ENCODE measurements around the gene TMEM266. TPM values are rescaled to one million over a fixed set of nuclear protein-coding genes. Genes with fewer than 3 reads are reported as not detected.

TMEM266 gene
- total RNA-seq, 2 donors from 2014 or later: not detected

GRCh38 chr15:76146812-76147211 lies 87.0 kb downstream of the TMEM266 start:
- no peak for ATAC-seq
- no peak overlapping the region for H3K27ac Mint-ChIP-seq
- no peak for DNase-seq (ENCODE audit: low spot score in 2 of 2)

GRCh38 chr15:76147906-76148570 lies 88.3 kb downstream of the TMEM266 start:
- peak in 1 of 2 donors; percentile 63 for ATAC-seq
- Mint-ChIP-seq H3K36me3 (no peaks in the 10 kb centered on the region), H3K9me3 (no peaks in the 10 kb centered on the region), H3K27ac (no peak overlapping the region)
- DNase-seq (ENCODE audit: low spot score in 2 of 2): peak in 1 of 2 donors; percentile 83

More at GRCh38 chr15:76146812-76147211, 87.0 kb downstream of the TMEM266 start:
- Mint-ChIP-seq H3K36me3 (no peaks in the 10 kb centered on the region), H3K9me3 (no peaks in the 10 kb centered on the region)

GRCh38 chr15:76149291-76149915 lies 89.6 kb downstream of the TMEM266 start:
- DNase-seq (ENCODE audit: low spot score in 2 of 2): no peak
- H3K27ac Mint-ChIP-seq: no peak overlapping the region
- H3K9me3 Mint-ChIP-seq: no peaks in the 10 kb centered on the region
- no peak for ATAC-seq
- H3K36me3 Mint-ChIP-seq: no peaks in the 10 kb centered on the region

GRCh38 chr15:76150513-76150912 lies 90.7 kb downstream of the TMEM266 start:
- DNase-seq (ENCODE audit: low spot score in 2 of 2) (no peak), ATAC-seq (no peak)
- no peaks in the 10 kb centered on the region for H3K36me3 Mint-ChIP-seq
- no peak overlapping the region for H3K27ac Mint-ChIP-seq
- no peaks in the 10 kb centered on the region for H3K9me3 Mint-ChIP-seq

- Mint-ChIP-seq H3K36me3 (no peaks in the 10 kb centered on the region), H3K27ac (peak overlapping the region; percentile 33 to 74), H3K9me3 (no peaks in the 10 kb centered on the region)
- peak; percentile 89 to 95 for ATAC-seq
- peak; percentile 84 to 86 for DNase-seq (ENCODE audit: low spot score in 2 of 2)
These were observed 91.3 kb downstream of the TMEM266 start for GRCh38 chr15:76150971-76151598.

GRCh38 chr15:76151599-76151974 lies 91.8 kb downstream of the TMEM266 start:
- peak overlapping the region; percentile 33 to 74 for H3K27ac Mint-ChIP-seq
- no peak for ATAC-seq
- no peaks in the 10 kb centered on the region for H3K36me3 Mint-ChIP-seq
- H3K9me3 Mint-ChIP-seq: no peaks in the 10 kb centered on the region
- DNase-seq (ENCODE audit: low spot score in 2 of 2): no peak

GRCh38 chr15:76152197-76152596 lies 92.4 kb downstream of the TMEM266 start:
- no peak overlapping the region for H3K27ac Mint-ChIP-seq
- ATAC-seq (no peak), DNase-seq (ENCODE audit: low spot score in 2 of 2) (no peak)
- no peaks in the 10 kb centered on the region for H3K36me3 Mint-ChIP-seq
- H3K9me3 Mint-ChIP-seq: no peaks in the 10 kb centered on the region

GRCh38 chr15:76153241-76154197 lies 93.7 kb downstream of the TMEM266 start:
- peak overlapping the region in 1 of 2 donors; percentile 33 for H3K27ac Mint-ChIP-seq
- H3K36me3 Mint-ChIP-seq: no peaks in the 10 kb centered on the region
- no peaks in the 10 kb centered on the region for H3K9me3 Mint-ChIP-seq
- DNase-seq (ENCODE audit: low spot score in 2 of 2) (no peak), ATAC-seq (no peak)

- H3K27ac Mint-ChIP-seq: no peak overlapping the region
- no peak for DNase-seq (ENCODE audit: low spot score in 2 of 2)
- H3K36me3 Mint-ChIP-seq: no peaks in the 10 kb centered on the region
- ATAC-seq: no peak
- H3K9me3 Mint-ChIP-seq: no peaks in the 10 kb centered on the region
These were observed 95.9 kb downstream of the TMEM266 start for GRCh38 chr15:76155731-76156130.

GRCh38 chr15:76158226-76158625 lies 98.4 kb downstream of the TMEM266 start:
- Mint-ChIP-seq H3K27ac (no peak overlapping the region), H3K36me3 (no peaks in the 10 kb centered on the region), H3K9me3 (no peaks in the 10 kb centered on the region)
- ATAC-seq (no peak), DNase-seq (ENCODE audit: low spot score in 2 of 2) (no peak)

- H3K36me3 Mint-ChIP-seq: no peaks in the 10 kb centered on the region
- ATAC-seq: no peak
- no peak for DNase-seq (ENCODE audit: low spot score in 2 of 2)
- no peak overlapping the region for H3K27ac Mint-ChIP-seq
- no peaks in the 10 kb centered on the region for H3K9me3 Mint-ChIP-seq
These were observed 99.0 kb downstream of the TMEM266 start for GRCh38 chr15:76158815-76159214.

GRCh38 chr15:76159282-76159681 lies 99.5 kb downstream of the TMEM266 start:
- Mint-ChIP-seq H3K9me3 (no peaks in the 10 kb centered on the region), H3K27ac (no peak overlapping the region), H3K36me3 (no peaks in the 10 kb centered on the region)
- DNase-seq (ENCODE audit: low spot score in 2 of 2) (no peak), ATAC-seq (no peak)

- ATAC-seq: no peak
- no peak for DNase-seq (ENCODE audit: low spot score in 2 of 2)
- Mint-ChIP-seq H3K27ac (peak overlapping the region in 1 of 2 donors; percentile 38), H3K36me3 (no peaks in the 10 kb centered on the region), H3K9me3 (no peaks in the 10 kb centered on the region)
These were observed 100.8 kb downstream of the TMEM266 start for GRCh38 chr15:76160426-76161152.

GRCh38 chr15:76161153-76162035 lies 101.6 kb downstream of the TMEM266 start:
- ATAC-seq (no peak), DNase-seq (ENCODE audit: low spot score in 2 of 2) (no peak)
- no peaks in the 10 kb centered on the region for H3K9me3 Mint-ChIP-seq
- H3K36me3 Mint-ChIP-seq: no peaks in the 10 kb centered on the region
- H3K27ac Mint-ChIP-seq: no peak overlapping the region

- ATAC-seq: no peak
- H3K9me3 Mint-ChIP-seq: no peaks in the 10 kb centered on the region
- H3K36me3 Mint-ChIP-seq: no peaks in the 10 kb centered on the region
These were observed 102.2 kb downstream of the TMEM266 start for GRCh38 chr15:76162036-76162398.

More at GRCh38 chr15:76162036-76162398, 102.2 kb downstream of the TMEM266 start:
- H3K27ac Mint-ChIP-seq: no peak overlapping the region
- DNase-seq (ENCODE audit: low spot score in 2 of 2): no peak
